Measurements from ENCODE around the gene DAP.
A peak's percentile ranks its signal among the peaks of the same experiment; 100 is the strongest.

Gene DAP

GRCh38 chr5:10700516-10700915 lies 60.5 kb downstream of the DAP start:
- 91% methylated on average over 7 of the region's 7 CpGs for WGBS
- Histone ChIP-seq H3K27ac (ENCODE audit: low read depth, low read length) (no peak overlapping the region), H3K4me1 (ENCODE audit: insufficient read depth, low read length) (peaks cover 27% of the 10 kb centered on the region), H3K9ac (ENCODE audit: low read depth, low read length) (no peak overlapping the region), H3K4me3 (ENCODE audit: low read length) (no peak overlapping the region), H3K9me3 (ENCODE audit: insufficient read depth, low read depth, low read length) (no peaks in the 10 kb centered on the region), H3K36me3 (ENCODE audit: insufficient read depth, low read length) (no peaks in the 10 kb centered on the region), H3K27me3 (ENCODE audit: insufficient read depth, low read length) (no peaks in the 10 kb centered on the region)

GRCh38 chr5:10699987-10700386 lies 61.0 kb downstream of the DAP start:
- WGBS = 91% methylated on average over 8 of the region's 8 CpGs

GRCh38 chr5:10699281-10699874 lies 61.7 kb downstream of the DAP start:
- H3K4me3 ChIP-seq (ENCODE audit: low read length) = no peak overlapping the region
- WGBS = 91% methylated on average over 5 of the region's 5 CpGs

More at GRCh38 chr5:10699987-10700386, 61.0 kb downstream of the DAP start:
- Histone ChIP-seq H3K4me3 (ENCODE audit: low read length) (no peak overlapping the region), H3K27ac (ENCODE audit: low read depth, low read length) (no peak overlapping the region), H3K27me3 (ENCODE audit: insufficient read depth, low read length) (no peaks in the 10 kb centered on the region), H3K4me1 (ENCODE audit: insufficient read depth, low read length) (peaks cover 22% of the 10 kb centered on the region), H3K9me3 (ENCODE audit: insufficient read depth, low read depth, low read length) (no peaks in the 10 kb centered on the region), H3K9ac (ENCODE audit: low read depth, low read length) (no peak overlapping the region), H3K36me3 (ENCODE audit: insufficient read depth, low read length) (no peaks in the 10 kb centered on the region)

GRCh38 chr5:10695759-10696543 lies 65.1 kb downstream of the DAP start:
- Histone ChIP-seq H3K9ac (ENCODE audit: low read depth, low read length) (no peak overlapping the region), H3K27ac (ENCODE audit: low read depth, low read length) (no peak overlapping the region), H3K36me3 (ENCODE audit: insufficient read depth, low read length) (no peaks in the 10 kb centered on the region), H3K9me3 (ENCODE audit: insufficient read depth, low read depth, low read length) (no peaks in the 10 kb centered on the region), H3K27me3 (ENCODE audit: insufficient read depth, low read length) (no peaks in the 10 kb centered on the region), H3K4me3 (ENCODE audit: low read length) (no peak overlapping the region), H3K4me1 (ENCODE audit: insufficient read depth, low read length) (peaks cover 17% of the 10 kb centered on the region)
- 73% methylated on average over 7 of the region's 7 CpGs for WGBS

More at GRCh38 chr5:10699281-10699874, 61.7 kb downstream of the DAP start:
- no peaks in the 10 kb centered on the region for H3K36me3 ChIP-seq (ENCODE audit: insufficient read depth, low read length)
- no peaks in the 10 kb centered on the region for H3K27me3 ChIP-seq (ENCODE audit: insufficient read depth, low read length)
- no peak overlapping the region for H3K27ac ChIP-seq (ENCODE audit: low read depth, low read length)
- peaks cover 18% of the 10 kb centered on the region for H3K4me1 ChIP-seq (ENCODE audit: insufficient read depth, low read length)
- H3K9ac ChIP-seq (ENCODE audit: low read depth, low read length) = no peak overlapping the region
- no peaks in the 10 kb centered on the region for H3K9me3 ChIP-seq (ENCODE audit: insufficient read depth, low read depth, low read length)

GRCh38 chr5:10695055-10695649 lies 65.9 kb downstream of the DAP start:
- Histone ChIP-seq H3K4me3 (ENCODE audit: low read length) (no peak overlapping the region), H3K36me3 (ENCODE audit: insufficient read depth, low read length) (no peaks in the 10 kb centered on the region), H3K4me1 (ENCODE audit: insufficient read depth, low read length) (peaks cover 12% of the 10 kb centered on the region), H3K27me3 (ENCODE audit: insufficient read depth, low read length) (no peaks in the 10 kb centered on the region), H3K9ac (ENCODE audit: low read depth, low read length) (no peak overlapping the region), H3K27ac (ENCODE audit: low read depth, low read length) (no peak overlapping the region), H3K9me3 (ENCODE audit: insufficient read depth, low read depth, low read length) (no peaks in the 10 kb centered on the region)
- WGBS = 36% methylated on average over 14 of the region's 14 CpGs

GRCh38 chr5:10691826-10692785 lies 68.9 kb downstream of the DAP start:
- H3K27ac ChIP-seq (ENCODE audit: low read depth, low read length) = peak overlapping the region; percentile 12; the same call in 1 of the 2 replicates

GRCh38 chr5:10690460-10691440 lies 70.3 kb downstream of the DAP start:
- Histone ChIP-seq H3K36me3 (ENCODE audit: insufficient read depth, low read length) (0 out of 2 replicates have a peak, but pooled peaks cover 2% of the 10 kb centered on the region), H3K9ac (ENCODE audit: low read depth, low read length) (no peak overlapping the region), H3K4me3 (ENCODE audit: low read length) (no peak overlapping the region), H3K27ac (ENCODE audit: low read depth, low read length) (peak overlapping the region; percentile 4; the same call in 1 of the 2 replicates), H3K27me3 (ENCODE audit: insufficient read depth, low read length) (no peaks in the 10 kb centered on the region), H3K9me3 (ENCODE audit: insufficient read depth, low read depth, low read length) (no peaks in the 10 kb centered on the region), H3K4me1 (ENCODE audit: insufficient read depth, low read length) (peaks cover 5% of the 10 kb centered on the region; the same call in 1 of the 2 replicates)
- WGBS = 91% methylated on average over 11 of the region's 14 CpGs

More at GRCh38 chr5:10691826-10692785, 68.9 kb downstream of the DAP start:
- Histone ChIP-seq H3K36me3 (ENCODE audit: insufficient read depth, low read length) (0 out of 2 replicates have a peak, but pooled peaks cover 2% of the 10 kb centered on the region), H3K27me3 (ENCODE audit: insufficient read depth, low read length) (no peaks in the 10 kb centered on the region), H3K4me1 (ENCODE audit: insufficient read depth, low read length) (peaks cover 9% of the 10 kb centered on the region; the same call in 1 of the 2 replicates), H3K4me3 (ENCODE audit: low read length) (no peak overlapping the region), H3K9me3 (ENCODE audit: insufficient read depth, low read depth, low read length) (no peaks in the 10 kb centered on the region), H3K9ac (ENCODE audit: low read depth, low read length) (no peak overlapping the region)
- WGBS = 92% methylated on average over 16 of the region's 16 CpGs

- no peak overlapping the region for H3K9ac ChIP-seq (ENCODE audit: low read depth, low read length)
- WGBS = 80% methylated on average over 11 of the region's 11 CpGs
- peaks cover 13% of the 10 kb centered on the region for H3K4me1 ChIP-seq (ENCODE audit: insufficient read depth, low read length)
- no peaks in the 10 kb centered on the region for H3K27me3 ChIP-seq (ENCODE audit: insufficient read depth, low read length)
- H3K36me3 ChIP-seq (ENCODE audit: insufficient read depth, low read length) = 0 out of 2 replicates have a peak, but pooled peaks cover 2% of the 10 kb centered on the region
- H3K4me3 ChIP-seq (ENCODE audit: low read length) = no peak overlapping the region
- H3K27ac ChIP-seq (ENCODE audit: low read depth, low read length) = no peak overlapping the region
- no peaks in the 10 kb centered on the region for H3K9me3 ChIP-seq (ENCODE audit: insufficient read depth, low read depth, low read length)
Measured at GRCh38 chr5:10689391-10690081, 71.5 kb downstream of the DAP start.

- no peak overlapping the region for H3K4me3 ChIP-seq (ENCODE audit: low read length)
- H3K36me3 ChIP-seq (ENCODE audit: insufficient read depth, low read length) = 0 out of 2 replicates have a peak, but pooled peaks cover 2% of the 10 kb centered on the region
- H3K9me3 ChIP-seq (ENCODE audit: insufficient read depth, low read depth, low read length) = no peaks in the 10 kb centered on the region
- 96% methylated on average over 13 of the region's 13 CpGs for WGBS
- H3K4me1 ChIP-seq (ENCODE audit: insufficient read depth, low read length) = peaks cover 13% of the 10 kb centered on the region
- no peaks in the 10 kb centered on the region for H3K27me3 ChIP-seq (ENCODE audit: insufficient read depth, low read length)
- no peak overlapping the region for H3K27ac ChIP-seq (ENCODE audit: low read depth, low read length)
- no peak overlapping the region for H3K9ac ChIP-seq (ENCODE audit: low read depth, low read length)
Measured at GRCh38 chr5:10688651-10689171, 72.3 kb downstream of the DAP start.
